Liver (tissue), 3 donors: ENCODE results near the gene CACNA1B.

ENCODE experiments used
- EGR1 ChIP-seq, 2 donors: IDR thresholded peaks; 2 replicates each; pipeline ENCODE4 v1.6.1; 2016 to 2018; ENCODE audit warnings: antibody characterized with exemption in 2 of 2, low read depth in 2 of 2
- JUND ChIP-seq, 2 donors: IDR thresholded peaks; 2 replicates each; pipeline ENCODE4 v1.6.1; 2016; ENCODE audit warnings: antibody characterized with exemption in 2 of 2
- RXRA ChIP-seq, 2 donors: IDR thresholded peaks; 2 replicates each; pipeline ENCODE4 v1.6.1; 2017 to 2018; ENCODE audit warnings: antibody characterized with exemption in 2 of 2, mild to moderate bottlenecking in 1 of 2
- YY1 ChIP-seq: IDR thresholded peaks from 2 replicates; pipeline ENCODE4 v1.6.1; 2016; ENCODE audit warnings: antibody characterized with exemption, mild to moderate bottlenecking
- TF ChIP-seq, protein P1 (sequence below): fragments of 150-350 bp; IDR thresholded peaks from 2 replicates; pipeline ENCODE4 v1.5.1; 2017; ENCODE audit warnings: improper control_type of control experiment, low read depth, low read length; ENCODE audit not compliant: missing input control
- donor health status: healthy.
- donor health status: healthy.

DNA sequence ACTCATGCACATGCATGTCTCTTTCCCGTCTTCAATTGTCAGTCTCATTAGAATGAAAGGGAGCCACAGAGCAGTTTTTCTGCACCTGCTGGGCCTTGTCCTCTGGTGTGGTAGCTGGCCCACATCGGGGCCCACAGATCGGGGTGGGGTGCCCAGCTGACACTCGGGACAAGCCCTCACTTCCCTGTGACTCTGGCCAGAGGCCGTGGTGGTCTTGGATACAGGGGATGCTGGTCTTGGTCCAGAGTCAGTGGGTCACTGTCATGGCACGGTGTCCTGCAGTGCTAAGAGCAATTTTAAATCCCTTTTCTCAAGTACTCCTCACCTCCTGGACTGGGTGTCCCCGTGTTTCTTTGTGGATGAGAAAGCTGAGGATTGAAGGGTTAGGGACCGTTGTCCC lies 193.2 kb downstream of the CACNA1B start:
- TF ChIP-seq EGR1 (IDR thresholded peaks at IDR 0.05; ENCODE audit: low read depth in 2 of 2) (no peak), JUND (IDR thresholded peaks at IDR 0.05) (no peak), RXRA (IDR thresholded peaks at IDR 0.05) (no peak), YY1 (no peak)
- TF ChIP-seq, protein P1, sequence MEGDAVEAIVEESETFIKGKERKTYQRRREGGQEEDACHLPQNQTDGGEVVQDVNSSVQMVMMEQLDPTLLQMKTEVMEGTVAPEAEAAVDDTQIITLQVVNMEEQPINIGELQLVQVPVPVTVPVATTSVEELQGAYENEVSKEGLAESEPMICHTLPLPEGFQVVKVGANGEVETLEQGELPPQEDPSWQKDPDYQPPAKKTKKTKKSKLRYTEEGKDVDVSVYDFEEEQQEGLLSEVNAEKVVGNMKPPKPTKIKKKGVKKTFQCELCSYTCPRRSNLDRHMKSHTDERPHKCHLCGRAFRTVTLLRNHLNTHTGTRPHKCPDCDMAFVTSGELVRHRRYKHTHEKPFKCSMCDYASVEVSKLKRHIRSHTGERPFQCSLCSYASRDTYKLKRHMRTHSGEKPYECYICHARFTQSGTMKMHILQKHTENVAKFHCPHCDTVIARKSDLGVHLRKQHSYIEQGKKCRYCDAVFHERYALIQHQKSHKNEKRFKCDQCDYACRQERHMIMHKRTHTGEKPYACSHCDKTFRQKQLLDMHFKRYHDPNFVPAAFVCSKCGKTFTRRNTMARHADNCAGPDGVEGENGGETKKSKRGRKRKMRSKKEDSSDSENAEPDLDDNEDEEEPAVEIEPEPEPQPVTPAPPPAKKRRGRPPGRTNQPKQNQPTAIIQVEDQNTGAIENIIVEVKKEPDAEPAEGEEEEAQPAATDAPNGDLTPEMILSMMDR = no peak
